ENCODE results near the gene RPS19. TPM values are rescaled to one million over a fixed set of nuclear protein-coding genes. Genes with fewer than 3 reads are reported as not detected.

Gene RPS19
- total RNA-seq, 4 donors from 2014 or later, result 180 to 636 (median 401) TPM

DNA sequence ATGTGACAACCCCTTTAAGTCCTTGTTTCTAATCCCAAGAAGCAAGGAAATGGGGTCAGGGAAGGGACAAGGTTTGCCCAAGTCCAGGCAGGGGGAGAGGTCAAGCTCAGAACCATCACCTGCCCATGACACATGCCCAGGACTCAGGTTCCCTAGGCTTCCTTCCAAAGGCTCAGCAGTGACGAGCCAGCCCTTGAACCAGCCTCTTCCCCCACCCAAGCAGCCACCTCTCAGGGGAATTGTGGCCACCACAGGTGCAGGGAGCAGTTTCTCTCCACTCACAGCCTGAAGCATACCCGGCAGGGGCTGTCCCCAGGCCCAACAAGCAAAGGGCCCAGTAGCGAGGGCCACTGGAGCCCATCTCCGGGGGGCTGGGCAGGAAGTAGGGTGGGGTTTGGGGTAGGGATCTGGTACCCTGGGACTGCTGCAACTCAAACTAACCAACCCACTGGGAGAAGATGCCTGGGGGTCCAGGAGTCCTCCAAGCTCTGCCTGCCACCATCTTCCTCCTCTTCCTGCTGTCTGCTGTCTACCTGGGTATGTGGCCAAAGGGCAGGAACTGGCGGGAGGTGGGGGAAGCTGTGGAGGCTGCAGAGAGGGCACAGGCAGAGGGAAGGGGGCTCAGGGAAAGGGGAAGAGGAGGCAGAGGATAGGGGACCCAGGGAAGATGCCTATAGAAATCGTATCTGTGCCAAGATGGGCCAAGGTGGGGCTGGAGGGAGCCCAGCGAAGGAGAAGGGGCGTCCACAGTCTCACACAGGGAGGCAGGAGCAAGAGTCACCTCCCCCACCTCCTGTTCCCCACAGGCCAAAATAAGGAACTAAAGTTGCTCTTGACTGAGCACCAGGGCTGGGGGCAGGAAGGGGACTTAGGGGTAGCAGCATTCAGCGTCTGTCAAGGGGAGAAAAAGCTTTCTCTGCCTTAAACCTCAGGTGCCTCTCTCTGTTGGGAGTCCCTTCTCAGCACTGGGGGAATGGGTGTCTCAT is 17.1 kb downstream of the RPS19 start, which contains the start of gene CD79A:
TSS of gene CD79A (plus strand) at position 433 of the 986 bp plus-strand sequence. CDS start at position 459, 26 bp downstream.
- intact Hi-C loops (cut with DNase I; ENCODE audit: low total_unique reads) (no loop called here), in situ Hi-C loops (cut with MboI; ENCODE audit: low sequenced_read_pairs in 4 of 4) (no loop called here)
- DNase-seq, result no peak
- ATAC-seq, result no peak
- Histone ChIP-seq H3K27ac (no peak within 1 kb of the TSS), H3K27me3 (no peaks in the 10 kb centered on the region), H3K9me3 (no peaks in the 10 kb centered on the region), H3K36me3 (no peaks in the 10 kb centered on the region), H3K4me3 (no peak within 1 kb of the TSS), H3K4me1 (no peaks in the 10 kb centered on the region)
- TF ChIP-seq, protein P1, sequence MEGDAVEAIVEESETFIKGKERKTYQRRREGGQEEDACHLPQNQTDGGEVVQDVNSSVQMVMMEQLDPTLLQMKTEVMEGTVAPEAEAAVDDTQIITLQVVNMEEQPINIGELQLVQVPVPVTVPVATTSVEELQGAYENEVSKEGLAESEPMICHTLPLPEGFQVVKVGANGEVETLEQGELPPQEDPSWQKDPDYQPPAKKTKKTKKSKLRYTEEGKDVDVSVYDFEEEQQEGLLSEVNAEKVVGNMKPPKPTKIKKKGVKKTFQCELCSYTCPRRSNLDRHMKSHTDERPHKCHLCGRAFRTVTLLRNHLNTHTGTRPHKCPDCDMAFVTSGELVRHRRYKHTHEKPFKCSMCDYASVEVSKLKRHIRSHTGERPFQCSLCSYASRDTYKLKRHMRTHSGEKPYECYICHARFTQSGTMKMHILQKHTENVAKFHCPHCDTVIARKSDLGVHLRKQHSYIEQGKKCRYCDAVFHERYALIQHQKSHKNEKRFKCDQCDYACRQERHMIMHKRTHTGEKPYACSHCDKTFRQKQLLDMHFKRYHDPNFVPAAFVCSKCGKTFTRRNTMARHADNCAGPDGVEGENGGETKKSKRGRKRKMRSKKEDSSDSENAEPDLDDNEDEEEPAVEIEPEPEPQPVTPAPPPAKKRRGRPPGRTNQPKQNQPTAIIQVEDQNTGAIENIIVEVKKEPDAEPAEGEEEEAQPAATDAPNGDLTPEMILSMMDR (IDR thresholded peaks at IDR 0.05 in 4 of 5, conservative IDR thresholded peaks at IDR 0.05 in 1 of 5), result no peak
- TF ChIP-seq POLR2A (IDR thresholded peaks at IDR 0.05), result no peak

DNA sequence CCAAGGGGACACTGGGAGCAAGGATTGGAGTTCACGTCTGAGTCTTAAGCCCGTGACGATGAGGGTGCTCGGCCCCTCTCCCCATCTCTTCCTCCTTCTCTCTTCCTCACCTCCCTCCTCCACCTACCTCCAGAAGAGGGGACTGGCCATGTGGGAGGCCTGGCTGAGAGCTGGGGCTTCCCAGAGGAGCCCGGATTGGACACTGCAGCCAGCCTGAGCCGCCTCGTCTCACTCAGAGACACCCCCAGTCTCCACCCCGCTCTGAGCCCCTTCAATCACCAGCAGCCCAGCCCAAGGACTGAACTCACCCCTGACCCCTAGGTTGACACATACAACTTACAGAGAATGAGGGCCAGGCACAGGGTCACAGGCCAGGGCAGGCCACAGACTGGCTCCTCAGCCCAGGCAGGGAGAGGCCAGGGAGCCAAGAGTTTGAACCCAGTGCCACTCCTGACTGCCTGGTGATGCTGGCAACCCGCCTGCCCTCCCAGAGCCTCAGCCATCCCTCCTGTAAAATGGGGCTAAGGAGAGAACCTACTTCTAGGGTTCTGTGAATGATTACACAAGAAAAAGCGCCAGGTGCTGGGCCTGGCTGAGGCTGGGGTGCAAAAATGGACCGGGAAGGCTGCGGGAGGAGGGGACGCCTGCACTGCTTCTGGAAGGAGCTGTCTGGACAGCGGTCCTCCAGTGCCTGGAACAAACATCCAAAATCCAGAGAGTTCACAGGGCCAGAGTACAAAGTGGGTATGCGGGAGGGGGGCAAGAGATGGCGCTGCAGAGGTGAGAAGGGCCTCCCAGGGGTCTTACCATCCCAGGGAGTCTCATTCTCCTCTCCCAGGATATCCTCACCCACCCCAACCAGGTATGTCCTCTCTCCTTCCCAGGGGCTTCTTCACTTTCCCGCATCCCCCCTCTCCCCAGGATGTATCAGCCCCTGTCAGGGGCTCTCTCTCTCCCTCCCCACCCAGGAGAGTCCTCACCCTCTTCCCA is 18.2 kb downstream of the RPS19 start:
- Histone ChIP-seq H3K4me1 (peaks cover 0 to 6% of the 10 kb centered on the region in 2 donors), H3K27me3 (no peaks in the 10 kb centered on the region), H3K36me3 (no peaks in the 10 kb centered on the region), H3K9me3 (no peaks in the 10 kb centered on the region), H3K27ac (no peak overlapping the region), H3K4me3 (no peak overlapping the region)
- DNase-seq (no peak), ATAC-seq (no peak)
- in situ Hi-C loops (cut with MboI; ENCODE audit: low sequenced_read_pairs in 4 of 4) (no loop called here), intact Hi-C loops (cut with DNase I; ENCODE audit: low total_unique reads) (no loop called here)
- TF ChIP-seq POLR2A (IDR thresholded peaks at IDR 0.05), result no peak
- TF ChIP-seq, protein P1 (IDR thresholded peaks at IDR 0.05 in 4 of 5, conservative IDR thresholded peaks at IDR 0.05 in 1 of 5), result no peak

DNA sequence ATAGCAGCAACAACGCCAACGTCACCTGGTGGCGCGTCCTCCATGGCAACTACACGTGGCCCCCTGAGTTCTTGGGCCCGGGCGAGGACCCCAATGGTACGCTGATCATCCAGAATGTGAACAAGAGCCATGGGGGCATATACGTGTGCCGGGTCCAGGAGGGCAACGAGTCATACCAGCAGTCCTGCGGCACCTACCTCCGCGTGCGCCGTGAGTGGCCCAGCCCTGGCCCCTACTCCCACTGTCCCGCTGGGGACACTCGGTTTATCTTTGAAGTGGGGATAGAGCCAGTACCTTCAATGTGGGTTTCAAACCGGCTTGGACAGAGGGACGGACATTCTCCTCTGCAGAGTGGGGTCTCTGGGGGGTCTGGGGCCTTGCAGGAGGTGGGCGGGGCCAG is 19.0 kb downstream of the RPS19 start:
- H3K4me3 ChIP-seq, result no peak overlapping the region
- intact Hi-C loops (cut with DNase I; ENCODE audit: low total_unique reads), result no loop called here
- no peak overlapping the region for H3K27ac ChIP-seq
- DNase-seq, result no peak
- no peaks in the 10 kb centered on the region for H3K27me3 ChIP-seq
- H3K9me3 ChIP-seq, result no peaks in the 10 kb centered on the region
- peaks cover 0 to 6% of the 10 kb centered on the region in 2 donors for H3K4me1 ChIP-seq
- no peak for ATAC-seq
- H3K36me3 ChIP-seq, result no peaks in the 10 kb centered on the region
- TF ChIP-seq POLR2A (IDR thresholded peaks at IDR 0.05), result no peak
- TF ChIP-seq, protein P1 (IDR thresholded peaks at IDR 0.05 in 4 of 5, conservative IDR thresholded peaks at IDR 0.05 in 1 of 5), result no peak
- in situ Hi-C loops (cut with MboI; ENCODE audit: low sequenced_read_pairs in 4 of 4), result no loop called here

DNA sequence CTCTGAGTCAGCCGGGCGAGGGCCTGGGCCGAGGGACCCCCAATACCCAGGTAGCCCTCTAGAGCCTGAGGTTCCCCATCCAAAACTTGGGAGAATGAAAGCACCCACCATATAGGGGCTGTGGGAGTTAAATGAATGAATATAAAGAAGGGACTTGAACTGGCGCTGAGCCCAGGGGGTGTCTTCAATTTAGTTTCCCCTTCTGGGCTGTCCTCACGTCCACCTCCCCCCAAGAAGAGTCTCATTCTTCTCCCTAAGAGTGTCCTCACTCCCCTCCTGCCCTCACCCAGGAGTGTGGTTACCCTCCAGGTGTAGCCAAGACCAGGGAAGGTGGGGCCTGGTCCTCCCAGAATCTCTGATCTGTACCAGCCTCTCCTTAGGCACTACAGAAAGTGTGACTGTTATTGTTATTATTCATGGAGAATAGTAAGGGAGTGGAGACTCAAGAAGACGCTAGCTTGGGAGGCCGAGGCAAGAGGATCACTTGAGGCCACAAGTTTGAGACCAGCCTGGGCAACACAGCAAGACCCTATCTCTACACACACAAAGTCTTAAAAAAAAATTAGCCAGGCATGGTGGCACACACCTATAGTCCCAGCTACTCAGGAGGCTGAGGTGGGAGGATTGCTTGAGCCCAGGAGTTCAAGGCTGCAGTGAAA is 19.7 kb downstream of the RPS19 start:
- in situ Hi-C loops (cut with MboI; ENCODE audit: low sequenced_read_pairs in 4 of 4), result no loop called here
- no peaks in the 10 kb centered on the region for H3K36me3 ChIP-seq
- no peak for DNase-seq
- TF ChIP-seq POLR2A (IDR thresholded peaks at IDR 0.05), result no peak
- TF ChIP-seq, protein P1 (IDR thresholded peaks at IDR 0.05 in 4 of 5, conservative IDR thresholded peaks at IDR 0.05 in 1 of 5), result no peak
- no peak overlapping the region for H3K4me3 ChIP-seq
- H3K9me3 ChIP-seq, result no peaks in the 10 kb centered on the region
- intact Hi-C loops (cut with DNase I; ENCODE audit: low total_unique reads), result loop anchor here (10.0 kb wide), 1 partner anchor 1595 kb away; the partner anchor contains the start of gene AKT2
- no peak for ATAC-seq
- no peaks in the 10 kb centered on the region for H3K27me3 ChIP-seq
- H3K4me1 ChIP-seq, result peaks cover 4 to 10% of the 10 kb centered on the region in 2 donors
- no peak overlapping the region for H3K27ac ChIP-seq

All from gastrocnemius medialis (tissue), 4 donors.